ENCODE measurements around the gene TARBP1. TPM values are rescaled to one million over a fixed set of nuclear protein-coding genes. Genes with fewer than 3 reads are reported as not detected.

TARBP1 gene
- total and polyA plus RNA-seq, 2 of the 13 experiments (the other 11 are each of a cell fraction or from before 2014, with no cell fraction given), result 37.7 to 67.0 TPM

DNA sequence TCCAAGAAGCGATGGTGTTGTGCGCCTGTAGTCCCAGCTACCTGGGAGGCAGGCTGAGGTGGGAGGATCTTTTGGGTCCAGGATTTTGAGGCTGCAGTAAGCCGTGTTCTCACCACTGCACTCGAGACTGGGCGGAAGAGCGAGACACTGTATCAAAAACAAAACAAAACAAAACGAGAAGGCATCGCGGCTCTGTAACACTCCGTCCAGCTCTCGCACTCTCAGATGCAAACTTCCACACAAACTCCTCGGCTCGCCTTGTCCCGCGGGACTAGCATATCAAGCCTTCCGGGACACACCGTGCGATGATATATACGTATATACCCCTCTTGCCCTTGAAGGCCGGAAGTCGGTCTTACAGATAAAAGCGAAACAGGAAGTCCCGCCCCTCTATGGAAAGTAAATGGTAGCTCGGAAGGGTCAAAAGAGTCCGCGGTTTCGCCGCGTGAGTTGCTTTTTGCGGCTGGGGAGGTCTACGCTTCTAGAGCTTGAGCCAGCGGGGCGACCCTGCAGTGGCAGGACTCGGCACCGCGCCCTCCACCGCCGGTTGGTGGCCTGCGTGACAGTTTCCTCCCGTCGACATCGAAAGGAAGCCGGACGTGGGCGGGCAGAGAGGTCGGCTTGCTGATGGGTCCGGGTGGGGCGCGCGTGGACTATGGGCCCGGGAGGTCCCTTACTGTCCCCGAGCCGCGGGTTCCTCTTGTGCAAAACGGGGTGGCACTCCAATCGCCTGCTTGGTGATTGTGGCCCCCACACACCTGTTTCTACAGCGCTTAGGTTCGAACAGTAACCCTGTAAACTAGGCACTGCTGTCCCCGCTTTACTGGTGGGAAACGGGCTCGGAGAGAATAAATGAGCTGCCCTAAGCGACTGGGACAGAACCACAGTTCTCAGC is 105.7 kb downstream of the TARBP1 start, which contains the start of gene COA6 (continued):
- TF ChIP-seq LRRFIP1 (CRISPR knock-in tag; conservative IDR thresholded peaks at IDR 0.05) (no peak), PCBP1 (IDR thresholded peaks at IDR 0.05; ENCODE audit: borderline replicate concordance, low read depth, low read length) (0 out of 2 replicates have a peak, but pooled peaks have one; percentile 75), ZNF414 (CRISPR knock-in tag; IDR thresholded peaks at IDR 0.05) (peak; percentile 91), ZNF296 (CRISPR knock-in tag; conservative IDR thresholded peaks at IDR 0.05) (no peak), REPIN1 (CRISPR knock-in tag; IDR thresholded peaks at IDR 0.05; ENCODE audit: borderline replicate concordance, low read depth) (peak; percentile 81; the same call in 1 of the 2 replicates), CHD2 (IDR thresholded peaks at IDR 0.05; ENCODE audit: low read depth, low read length) (peak; percentile 79), IRF1 (CRISPR knock-in tag; IDR thresholded peaks at IDR 0.05; ENCODE audit: low read depth) (no peak), HMGXB4 (CRISPR knock-in tag; IDR thresholded peaks at IDR 0.05; ENCODE audit: borderline replicate concordance in 1 of 2, low read depth in 1 of 2) (peak; percentile 86 to 93), TMF1 (CRISPR knock-in tag; IDR thresholded peaks at IDR 0.05; ENCODE audit: low read depth) (peak; percentile 83; the same call in 1 of the 2 replicates), NBN (conservative IDR thresholded peaks at IDR 0.05) (no peak), FOXA3 (CRISPR knock-in tag; IDR thresholded peaks at IDR 0.05) (peak; percentile 60)
- TF ChIP-seq, protein P1, sequence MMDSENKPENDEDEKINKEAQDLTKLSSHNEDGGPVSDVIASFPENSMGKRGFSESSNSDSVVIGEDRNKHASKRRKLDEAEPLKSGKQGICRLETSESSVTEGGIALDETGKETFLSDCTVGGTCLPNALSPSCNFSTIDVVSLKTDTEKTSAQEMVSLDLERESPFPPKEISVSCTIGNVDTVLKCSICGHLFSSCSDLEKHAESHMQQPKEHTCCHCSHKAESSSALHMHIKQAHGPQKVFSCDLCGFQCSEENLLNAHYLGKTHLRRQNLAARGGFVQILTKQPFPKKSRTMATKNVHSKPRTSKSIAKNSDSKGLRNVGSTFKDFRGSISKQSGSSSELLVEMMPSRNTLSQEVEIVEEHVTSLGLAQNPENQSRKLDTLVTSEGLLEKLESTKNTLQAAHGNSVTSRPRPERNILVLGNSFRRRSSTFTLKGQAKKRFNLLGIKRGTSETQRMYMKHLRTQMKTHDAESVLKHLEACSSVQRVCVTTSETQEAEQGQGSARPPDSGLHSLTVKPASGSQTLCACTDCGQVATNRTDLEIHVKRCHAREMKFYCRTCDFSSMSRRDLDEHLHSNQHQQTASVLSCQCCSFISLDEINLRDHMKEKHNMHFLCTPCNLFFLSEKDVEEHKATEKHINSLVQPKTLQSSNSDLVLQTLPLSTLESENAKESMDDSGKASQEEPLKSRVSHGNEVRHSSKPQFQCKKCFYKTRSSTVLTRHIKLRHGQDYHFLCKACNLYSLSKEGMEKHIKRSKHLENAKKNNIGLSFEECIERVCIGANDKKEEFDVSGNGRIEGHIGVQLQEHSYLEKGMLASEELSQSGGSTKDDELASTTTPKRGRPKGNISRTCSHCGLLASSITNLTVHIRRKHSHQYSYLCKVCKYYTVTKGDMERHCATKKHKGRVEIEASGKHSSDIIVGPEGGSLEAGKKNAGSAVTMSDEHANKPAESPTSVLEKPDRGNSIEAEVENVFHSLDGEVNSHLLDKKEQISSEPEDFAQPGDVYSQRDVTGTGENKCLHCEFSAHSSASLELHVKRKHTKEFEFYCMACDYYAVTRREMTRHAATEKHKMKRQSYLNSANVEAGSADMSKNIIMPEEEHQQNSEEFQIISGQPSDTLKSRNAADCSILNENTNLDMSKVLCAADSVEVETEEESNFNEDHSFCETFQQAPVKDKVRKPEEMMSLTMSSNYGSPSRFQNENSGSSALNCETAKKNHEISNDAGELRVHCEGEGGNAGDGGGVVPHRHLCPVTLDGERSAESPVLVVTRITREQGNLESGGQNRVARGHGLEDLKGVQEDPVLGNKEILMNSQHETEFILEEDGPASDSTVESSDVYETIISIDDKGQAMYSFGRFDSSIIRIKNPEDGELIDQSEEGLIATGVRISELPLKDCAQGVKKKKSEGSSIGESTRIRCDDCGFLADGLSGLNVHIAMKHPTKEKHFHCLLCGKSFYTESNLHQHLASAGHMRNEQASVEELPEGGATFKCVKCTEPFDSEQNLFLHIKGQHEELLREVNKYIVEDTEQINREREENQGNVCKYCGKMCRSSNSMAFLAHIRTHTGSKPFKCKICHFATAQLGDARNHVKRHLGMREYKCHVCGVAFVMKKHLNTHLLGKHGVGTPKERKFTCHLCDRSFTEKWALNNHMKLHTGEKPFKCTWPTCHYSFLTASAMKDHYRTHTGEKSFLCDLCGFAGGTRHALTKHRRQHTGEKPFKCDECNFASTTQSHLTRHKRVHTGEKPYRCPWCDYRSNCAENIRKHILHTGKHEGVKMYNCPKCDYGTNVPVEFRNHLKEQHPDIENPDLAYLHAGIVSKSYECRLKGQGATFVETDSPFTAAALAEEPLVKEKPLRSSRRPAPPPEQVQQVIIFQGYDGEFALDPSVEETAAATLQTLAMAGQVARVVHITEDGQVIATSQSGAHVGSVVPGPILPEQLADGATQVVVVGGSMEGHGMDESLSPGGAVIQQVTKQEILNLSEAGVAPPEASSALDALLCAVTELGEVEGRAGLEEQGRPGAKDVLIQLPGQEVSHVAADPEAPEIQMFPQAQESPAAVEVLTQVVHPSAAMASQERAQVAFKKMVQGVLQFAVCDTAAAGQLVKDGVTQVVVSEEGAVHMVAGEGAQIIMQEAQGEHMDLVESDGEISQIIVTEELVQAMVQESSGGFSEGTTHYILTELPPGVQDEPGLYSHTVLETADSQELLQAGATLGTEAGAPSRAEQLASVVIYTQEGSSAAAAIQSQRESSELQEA (CRISPR knock-in tag; IDR thresholded peaks at IDR 0.05; ENCODE audit: not compliant biosample characterization), result peak; percentile 90
